Measurements from ENCODE around the gene POLD3.

POLD3 gene

GRCh38 chr11:74686792-74687191 is 94.4 kb downstream of the POLD3 start:
- Histone ChIP-seq H3K4me1 (ENCODE audit: control insufficient read depth in 2 of 2, insufficient read depth in 1 of 2, low read depth in 1 of 2, low read length in 2 of 2) (no peaks in the 10 kb centered on the region), H3K9ac (ENCODE audit: low read depth, low read length, poor library complexity) (no peak overlapping the region), H3K79me1 (ENCODE audit: low read depth, low read length) (no peaks in the 10 kb centered on the region), H4K8ac (ENCODE audit: low read depth, low read length) (no peak overlapping the region), H3K4me3 (ENCODE audit: low read length in 2 of 2) (no peak overlapping the region), H3K4ac (ENCODE audit: low read length) (no peak overlapping the region), H3K27me3 (ENCODE audit: control insufficient read depth in 3 of 3, insufficient read depth in 3 of 3, low read depth in 1 of 3, low read length in 3 of 3) (peaks cover 0 to 7% (median 4%) of the 10 kb centered on the region in 3 experiments), H3K23ac (ENCODE audit: low read depth, low read length, poor library complexity) (no peak overlapping the region), H2BK12ac (ENCODE audit: low read length) (no peak overlapping the region), H3K18ac (ENCODE audit: low read length) (no peak overlapping the region), H3K36me3 (replicated peaks in 1 of 2; ENCODE audit: control insufficient read depth in 2 of 2, insufficient read depth in 2 of 2, low read length in 2 of 2) (no peaks in the 10 kb centered on the region), H3K4me2 (ENCODE audit: insufficient read depth, low read length, poor library complexity, severe bottlenecking) (no peak overlapping the region), H3K9me3 (replicated peaks in 1 of 2; ENCODE audit: control insufficient read depth in 2 of 2, insufficient read depth in 1 of 2, low read depth in 1 of 2, low read length in 2 of 2) (peaks cover 0 to 9% of the 10 kb centered on the region in 2 donors), H2AK5ac (ENCODE audit: low read depth, low read length) (no peak overlapping the region), H2BK5ac (ENCODE audit: low read length) (no peak overlapping the region), H2AFZ (ENCODE audit: low read length) (no peak overlapping the region), H3K27ac (replicated peaks; ENCODE audit: low read length) (no peak overlapping the region), H2BK120ac (ENCODE audit: low read depth, low read length) (no peak overlapping the region), H3K14ac (ENCODE audit: low read length) (no peak overlapping the region), H2BK15ac (ENCODE audit: low read length) (no peak overlapping the region), H4K91ac (ENCODE audit: low read depth, low read length, poor library complexity) (no peak overlapping the region)
- no CpG with 5 or more reads among the region's 4 CpGs for WGBS, 2 donors (ENCODE audit: extremely low coverage in 2 of 2, insufficient read length in 2 of 2, insufficient replicate concordance in 1 of 2)
- DNase-seq (ENCODE audit: low spot score): no peak

- no peak overlapping the region for H2BK15ac ChIP-seq (ENCODE audit: low read length)
- H3K4me3 ChIP-seq (ENCODE audit: low read length in 2 of 2): no peak overlapping the region
- no peaks in the 10 kb centered on the region for H3K36me3 ChIP-seq (replicated peaks in 1 of 2; ENCODE audit: control insufficient read depth in 2 of 2, insufficient read depth in 2 of 2, low read length in 2 of 2)
- no peak overlapping the region for H3K9ac ChIP-seq (ENCODE audit: low read depth, low read length, poor library complexity)
- no peak overlapping the region for H3K14ac ChIP-seq (ENCODE audit: low read length)
- no peak overlapping the region for H3K4ac ChIP-seq (ENCODE audit: low read length)
- H3K4me1 ChIP-seq (ENCODE audit: control insufficient read depth in 2 of 2, insufficient read depth in 1 of 2, low read depth in 1 of 2, low read length in 2 of 2): no peaks in the 10 kb centered on the region
- no peak overlapping the region for H2AK5ac ChIP-seq (ENCODE audit: low read depth, low read length)
- no peak overlapping the region for H3K27ac ChIP-seq (replicated peaks; ENCODE audit: low read length)
- peak overlapping the region; percentile 23 for H2AFZ ChIP-seq (ENCODE audit: low read length)
- peaks cover 0 to 7% (median 4%) of the 10 kb centered on the region in 3 experiments for H3K27me3 ChIP-seq (ENCODE audit: control insufficient read depth in 3 of 3, insufficient read depth in 3 of 3, low read depth in 1 of 3, low read length in 3 of 3)
- no CpG with 5 or more reads among the region's 6 CpGs for WGBS, 2 donors (ENCODE audit: extremely low coverage in 2 of 2, insufficient read length in 2 of 2, insufficient replicate concordance in 1 of 2)
- no peak overlapping the region for H4K8ac ChIP-seq (ENCODE audit: low read depth, low read length)
- H3K18ac ChIP-seq (ENCODE audit: low read length): no peak overlapping the region
- no peak overlapping the region for H2BK120ac ChIP-seq (ENCODE audit: low read depth, low read length)
- DNase-seq (ENCODE audit: low spot score): no peak
- H4K91ac ChIP-seq (ENCODE audit: low read depth, low read length, poor library complexity): no peak overlapping the region
- H2BK12ac ChIP-seq (ENCODE audit: low read length): no peak overlapping the region
- H3K79me1 ChIP-seq (ENCODE audit: low read depth, low read length): no peaks in the 10 kb centered on the region
- H2BK5ac ChIP-seq (ENCODE audit: low read length): no peak overlapping the region
- H3K9me3 ChIP-seq (replicated peaks in 1 of 2; ENCODE audit: control insufficient read depth in 2 of 2, insufficient read depth in 1 of 2, low read depth in 1 of 2, low read length in 2 of 2): peaks cover 0 to 9% of the 10 kb centered on the region in 2 donors
- H3K4me2 ChIP-seq (ENCODE audit: insufficient read depth, low read length, poor library complexity, severe bottlenecking): no peak overlapping the region
- H3K23ac ChIP-seq (ENCODE audit: low read depth, low read length, poor library complexity): no peak overlapping the region
Observed at GRCh38 chr11:74687237-74688023, 95.0 kb downstream of the POLD3 start.

GRCh38 chr11:74689666-74690065 is 97.3 kb downstream of the POLD3 start:
- Histone ChIP-seq H3K14ac (ENCODE audit: low read length) (no peak overlapping the region), H2AFZ (ENCODE audit: low read length) (no peak overlapping the region), H3K9ac (ENCODE audit: low read depth, low read length, poor library complexity) (no peak overlapping the region), H3K27me3 (ENCODE audit: control insufficient read depth in 3 of 3, insufficient read depth in 3 of 3, low read depth in 1 of 3, low read length in 3 of 3) (no peaks in the 10 kb centered on the region), H2BK15ac (ENCODE audit: low read length) (no peak overlapping the region), H2AK5ac (ENCODE audit: low read depth, low read length) (no peak overlapping the region), H3K4me3 (ENCODE audit: low read length in 2 of 2) (no peak overlapping the region), H3K9me3 (replicated peaks in 1 of 2; ENCODE audit: control insufficient read depth in 2 of 2, insufficient read depth in 1 of 2, low read depth in 1 of 2, low read length in 2 of 2) (peaks cover 0 to 9% of the 10 kb centered on the region in 2 donors), H2BK12ac (ENCODE audit: low read length) (no peak overlapping the region), H3K4me1 (ENCODE audit: control insufficient read depth in 2 of 2, insufficient read depth in 1 of 2, low read depth in 1 of 2, low read length in 2 of 2) (no peaks in the 10 kb centered on the region), H4K8ac (ENCODE audit: low read depth, low read length) (no peak overlapping the region), H2BK120ac (ENCODE audit: low read depth, low read length) (no peak overlapping the region), H3K27ac (replicated peaks; ENCODE audit: low read length) (no peak overlapping the region), H3K4me2 (ENCODE audit: insufficient read depth, low read length, poor library complexity, severe bottlenecking) (no peak overlapping the region), H2BK5ac (ENCODE audit: low read length) (no peak overlapping the region), H3K18ac (ENCODE audit: low read length) (no peak overlapping the region), H3K36me3 (replicated peaks in 1 of 2; ENCODE audit: control insufficient read depth in 2 of 2, insufficient read depth in 2 of 2, low read length in 2 of 2) (no peaks in the 10 kb centered on the region), H3K23ac (ENCODE audit: low read depth, low read length, poor library complexity) (no peak overlapping the region), H3K4ac (ENCODE audit: low read length) (no peak overlapping the region), H4K91ac (ENCODE audit: low read depth, low read length, poor library complexity) (no peak overlapping the region), H3K79me1 (ENCODE audit: low read depth, low read length) (no peaks in the 10 kb centered on the region)
- no peak for DNase-seq (ENCODE audit: low spot score)
- no CpG with 5 or more reads among the region's 4 CpGs for WGBS, 2 donors (ENCODE audit: extremely low coverage in 2 of 2, insufficient read length in 2 of 2, insufficient replicate concordance in 1 of 2)

GRCh38 chr11:74691755-74692154 is 99.4 kb downstream of the POLD3 start:
- Histone ChIP-seq H3K9me3 (replicated peaks in 1 of 2; ENCODE audit: control insufficient read depth in 2 of 2, insufficient read depth in 1 of 2, low read depth in 1 of 2, low read length in 2 of 2) (peaks cover 0 to 2% of the 10 kb centered on the region in 2 donors), H3K27me3 (ENCODE audit: control insufficient read depth in 3 of 3, insufficient read depth in 3 of 3, low read depth in 1 of 3, low read length in 3 of 3) (no peaks in the 10 kb centered on the region), H2AK5ac (ENCODE audit: low read depth, low read length) (no peak overlapping the region), H3K27ac (replicated peaks; ENCODE audit: low read length) (no peak overlapping the region), H3K14ac (ENCODE audit: low read length) (peak overlapping the region; percentile 9), H3K4me2 (ENCODE audit: insufficient read depth, low read length, poor library complexity, severe bottlenecking) (no peak overlapping the region), H3K79me1 (ENCODE audit: low read depth, low read length) (no peaks in the 10 kb centered on the region), H2BK5ac (ENCODE audit: low read length) (no peak overlapping the region), H2BK120ac (ENCODE audit: low read depth, low read length) (no peak overlapping the region), H3K23ac (ENCODE audit: low read depth, low read length, poor library complexity) (no peak overlapping the region), H3K18ac (ENCODE audit: low read length) (peak overlapping the region; percentile 51), H2AFZ (ENCODE audit: low read length) (no peak overlapping the region), H4K91ac (ENCODE audit: low read depth, low read length, poor library complexity) (no peak overlapping the region), H3K36me3 (replicated peaks in 1 of 2; ENCODE audit: control insufficient read depth in 2 of 2, insufficient read depth in 2 of 2, low read length in 2 of 2) (no peaks in the 10 kb centered on the region), H3K9ac (ENCODE audit: low read depth, low read length, poor library complexity) (no peak overlapping the region), H2BK15ac (ENCODE audit: low read length) (no peak overlapping the region), H3K4ac (ENCODE audit: low read length) (no peak overlapping the region), H3K4me1 (ENCODE audit: control insufficient read depth in 2 of 2, insufficient read depth in 1 of 2, low read depth in 1 of 2, low read length in 2 of 2) (peaks cover 0 to 8% of the 10 kb centered on the region in 2 donors), H2BK12ac (ENCODE audit: low read length) (no peak overlapping the region), H4K8ac (ENCODE audit: low read depth, low read length) (no peak overlapping the region), H3K4me3 (ENCODE audit: low read length in 2 of 2) (peak overlapping the region in 1 of 2 donors; percentile 17)
- WGBS, 2 donors (ENCODE audit: extremely low coverage in 2 of 2, insufficient read length in 2 of 2, insufficient replicate concordance in 1 of 2): no CpG with 5 or more reads among the region's 4 CpGs
- no peak for DNase-seq (ENCODE audit: low spot score)

All from neuronal stem cell (in vitro differentiated cells).